ENCODE measurements around the gene KLC1.

GRCh38 chr14:103700753-103701490 lies 71.9 kb downstream of the KLC1 start:
- TF ChIP-seq CTCF (IDR thresholded peaks at IDR 0.05; ENCODE audit: insufficient read depth, low read length, poor library complexity, severe bottlenecking) (no peak), EZH2phosphoT487 (conservative IDR thresholded peaks at IDR 0.05; ENCODE audit: low read length) (no peak)

Measured in SU-DHL-6 (cell line).